ENCODE results near the gene COMMD1.

COMMD1 gene

GRCh38 chr2:62180975-62181374 lies 275.5 kb downstream of the COMMD1 start:
- DNase-seq (ENCODE audit: low spot score): no peak

- no peak for DNase-seq (ENCODE audit: low spot score)
Measured at GRCh38 chr2:62181843-62182242, 276.4 kb downstream of the COMMD1 start.

- peak; percentile 67 for DNase-seq (ENCODE audit: low spot score)
Measured at GRCh38 chr2:62184512-62185230, 279.2 kb downstream of the COMMD1 start.

Data from pons (tissue), 1 donor.